Uterus (tissue), 4 donors: Measurements from ENCODE around the gene TEX19. TPM values are rescaled to one million over a fixed set of nuclear protein-coding genes. Genes with fewer than 3 reads are reported as not detected.

Experiments used
- DNase-seq, 2 donors: peaks; one replicate each; pipeline ENCODE4 v3.0.0-alpha.2; 2019 to 2020
- H3K27ac ChIP-seq, 2 donors: fragments of 200-600 bp; sonication (generic); 1 replicate in 1 of 2; 2 replicates in 1 of 2; pipeline ENCODE4 v1.5.1; 2016 to 2018
- H3K27me3 ChIP-seq, 2 donors: fragments of 200-600 bp; sonication (generic); one replicate each; pipeline ENCODE4 v1.5.1; 2018 to 2019; ENCODE audit warnings: control low read depth in 1 of 2
- H3K36me3 ChIP-seq, 2 donors: fragments of 200-600 bp; sonication (generic); one replicate each; pipeline ENCODE4 v1.5.1; 2019; ENCODE audit warnings: control low read depth in 1 of 2
- H3K4me1 ChIP-seq, 2 donors: fragments of 200-600 bp; sonication (generic); one replicate each; pipeline ENCODE4 v1.5.1; 2018 to 2019; ENCODE audit warnings: control low read depth in 1 of 2
- H3K4me3 ChIP-seq, 2 donors: fragments of 200-600 bp; sonication (generic); 1 replicate in 1 of 2; 2 replicates in 1 of 2; pipeline ENCODE4 v1.5.1; 2018 to 2019; ENCODE audit warnings: mild to moderate bottlenecking in 1 of 2
- H3K9me3 ChIP-seq, 2 donors: fragments of 200-600 bp; sonication (generic); one replicate each; pipeline ENCODE4 v1.5.1; 2019; ENCODE audit warnings: control low read depth in 1 of 2
- CTCF ChIP-seq, 4 experiments: fragments of 200-600 bp in 2 of 4; fragments of 450-650 bp in 2 of 4; sonication (generic) in 2 of 4; IDR thresholded peaks; one replicate each; pipeline ENCODE4 v1.5.1; 2016 to 2019; ENCODE audit warnings: antibody characterized with exemption in 4 of 4, mild to moderate bottlenecking in 2 of 4, moderate library complexity in 1 of 4
- POLR2A ChIP-seq, 2 donors: fragments of 450-650 bp; IDR thresholded peaks; one replicate each; pipeline ENCODE4 v1.6.1; 2016; ENCODE audit warnings: antibody characterized with exemption in 2 of 2, mild to moderate bottlenecking in 1 of 2, moderate library complexity in 1 of 2
- intact Hi-C: fragments of 100-400 bp; cut with DNase I; formaldehyde crosslinking; loops from one replicate; pipeline ENCODE4 v1.15.1; 2023; ENCODE audit warnings: low total_unique reads
- total RNA-seq, 4 donors: library from RNA; depleted of rRNA in 3 of 4; stranded (reverse); fragments of >200 nt in 3 of 4; gene quantifications; one replicate each; pipeline versions ENCODE4 v1.1.0 to v1.2.4, GENCODE V29; 2014 to 2023
- donor health status: DM: yes; HTN: yes; CAD: no.

TEX19 gene
- total RNA-seq, 4 donors from 2014 or later: not detected

- Histone ChIP-seq H3K27ac (peak overlapping the region; percentile 80 to 82), H3K4me1 (peaks cover 0 to 8% of the 10 kb centered on the region in 2 donors), H3K36me3 (no peaks in the 10 kb centered on the region), H3K27me3 (no peaks in the 10 kb centered on the region), H3K9me3 (no peaks in the 10 kb centered on the region), H3K4me3 (peak overlapping the region; percentile 34 to 43)
- intact Hi-C loops: no loop called here
- TF ChIP-seq CTCF (IDR thresholded peaks at IDR 0.05) (no peak), POLR2A (IDR thresholded peaks at IDR 0.05) (peak in 1 of 2 donors; percentile 12)
- peak; percentile 66 to 75 for DNase-seq
Observed at GRCh38 chr17:82338858-82339633, 20.0 kb upstream of the TEX19 start.

- no peaks in the 10 kb centered on the region for H3K36me3 ChIP-seq
- H3K4me3 ChIP-seq: peak overlapping the region; percentile 34 to 43
- TF ChIP-seq POLR2A (IDR thresholded peaks at IDR 0.05) (no peak), CTCF (IDR thresholded peaks at IDR 0.05) (no peak)
- DNase-seq: no peak
- intact Hi-C loops: no loop called here
- no peaks in the 10 kb centered on the region for H3K27me3 ChIP-seq
- H3K4me1 ChIP-seq: peaks cover 0 to under 1% of the 10 kb centered on the region in 2 donors
- H3K27ac ChIP-seq: peak overlapping the region; percentile 80 to 82
- no peaks in the 10 kb centered on the region for H3K9me3 ChIP-seq
Observed at GRCh38 chr17:82339634-82340580, 19.1 kb upstream of the TEX19 start.

GRCh38 chr17:82342361-82343079 is 16.5 kb upstream of the TEX19 start:
- Histone ChIP-seq H3K27ac (no peak overlapping the region), H3K9me3 (no peaks in the 10 kb centered on the region), H3K36me3 (no peaks in the 10 kb centered on the region), H3K4me1 (no peaks in the 10 kb centered on the region), H3K27me3 (no peaks in the 10 kb centered on the region), H3K4me3 (no peak overlapping the region)
- TF ChIP-seq CTCF (IDR thresholded peaks at IDR 0.05): no peak
- TF ChIP-seq POLR2A (IDR thresholded peaks at IDR 0.05): no peak
- DNase-seq: no peak
- intact Hi-C loops: no loop called here

GRCh38 chr17:82343560-82343959 is 15.5 kb upstream of the TEX19 start:
- no peaks in the 10 kb centered on the region for H3K27me3 ChIP-seq
- no peak for TF ChIP-seq CTCF (IDR thresholded peaks at IDR 0.05)
- no peak for TF ChIP-seq POLR2A (IDR thresholded peaks at IDR 0.05)
- no peak overlapping the region for H3K27ac ChIP-seq
- no peak overlapping the region for H3K4me3 ChIP-seq
- intact Hi-C loops: no loop called here
- no peaks in the 10 kb centered on the region for H3K36me3 ChIP-seq
- no peak for DNase-seq
- no peaks in the 10 kb centered on the region for H3K9me3 ChIP-seq
- no peaks in the 10 kb centered on the region for H3K4me1 ChIP-seq
